Calu3 (cell line): ENCODE measurements around the gene BLOC1S1. TPM values are rescaled to one million over a fixed set of nuclear protein-coding genes. Genes with fewer than 3 reads are reported as not detected.

ENCODE experiments used
- BruUV-seq: library from RNA; stranded (reverse); fragments of 400-500 nt; replicated peaks from 2 replicates; lab custom pipeline; 2021; lab: Mats Ljungman, UMichigan
- CTCF ChIA-PET: fragments of 300-600 bp; sonication (Branson Sonifier 250); formaldehyde crosslinking; loops from one replicate; lab custom pipeline; 2022; ENCODE audit warnings: antibody characterized with exemption; lab: Charles Lee
- DNase-seq: peaks from one replicate; pipeline ENCODE4 v3.0.0; 2022
- H3K27ac Mint-ChIP-seq: one replicate; pipeline ENCODE4 v1.8.0; 2022; ENCODE audit warnings: mixed read lengths; ENCODE audit not compliant: unreplicated experiment
- H3K27me3 Mint-ChIP-seq: one replicate; pipeline ENCODE4 v1.8.0; 2022; ENCODE audit warnings: mixed read lengths; ENCODE audit not compliant: unreplicated experiment
- H3K36me3 Mint-ChIP-seq: one replicate; pipeline ENCODE4 v1.8.0; 2022; ENCODE audit warnings: mild to moderate bottlenecking, moderate library complexity, mixed read lengths; ENCODE audit not compliant: insufficient read depth, unreplicated experiment
- H3K4me1 Mint-ChIP-seq: one replicate; pipeline ENCODE4 v1.8.0; 2022; ENCODE audit warnings: mild to moderate bottlenecking, low read depth, mixed read lengths; ENCODE audit not compliant: unreplicated experiment
- H3K4me3 Mint-ChIP-seq: one replicate; pipeline ENCODE4 v1.8.0; 2022; ENCODE audit warnings: mild to moderate bottlenecking, low read depth, moderate library complexity, mixed read lengths; ENCODE audit not compliant: unreplicated experiment
- H3K9me3 Mint-ChIP-seq: one replicate; pipeline ENCODE4 v1.8.0; 2022; ENCODE audit warnings: low read depth, mixed read lengths; ENCODE audit not compliant: unreplicated experiment
- CTCF ChIP-seq: fragments of 200-600 bp; IDR thresholded peaks from one replicate; pipeline ENCODE4 v1.8.0; 2022; ENCODE audit warnings: antibody characterized with exemption; ENCODE audit not compliant: unreplicated experiment
- intact Hi-C: fragments of 100-400 bp; cut with micrococcal nuclease; formaldehyde crosslinking; loops from one replicate; pipeline ENCODE4 v1.10.0; 2022; ENCODE audit not compliant: unreplicated experiment
- total RNA-seq: library from RNA; stranded (reverse); gene quantifications from 2 replicates; pipeline ENCODE4 v1.2.3, GENCODE V29; 2022

Gene BLOC1S1
- total RNA-seq, 1 experiment from 2014 or later: 71.0 TPM

- peak overlapping the region; percentile 80 for H3K4me3 Mint-ChIP-seq
- TF ChIP-seq CTCF: no peak
- intact Hi-C loops: no loop called here
- CTCF ChIA-PET: interaction anchor here (0.8 kb wide), 1 partner anchor 46 kb away, joined by 3 read pairs; a partner anchor contains a TSS
- H3K4me1 Mint-ChIP-seq: peaks cover 41% of the 10 kb centered on the region
- no peaks in the 10 kb centered on the region for H3K9me3 Mint-ChIP-seq
- peaks cover 76% of the 10 kb centered on the region for H3K36me3 Mint-ChIP-seq
- H3K27ac Mint-ChIP-seq: peak overlapping the region; percentile 93
- H3K27me3 Mint-ChIP-seq: no peaks in the 10 kb centered on the region
- peak; percentile 52 for DNase-seq
- BruUV-seq: TSS peak; percentile 35
Observed at GRCh38 chr12:55727643-55728185, 11.9 kb downstream of the BLOC1S1 start.

- intact Hi-C loops: no loop called here
- BruUV-seq: no TSS peak
- peak; percentile 79 for DNase-seq
- Mint-ChIP-seq H3K4me1 (peaks cover 41% of the 10 kb centered on the region), H3K27me3 (no peaks in the 10 kb centered on the region), H3K36me3 (peaks cover 71% of the 10 kb centered on the region), H3K27ac (peak overlapping the region; percentile 93), H3K9me3 (no peaks in the 10 kb centered on the region), H3K4me3 (peak overlapping the region; percentile 80)
- CTCF ChIA-PET: interaction anchor here (0.6 to 2.6 kb wide), 6 partner anchors 8 to 245 kb away, joined by 3 to 33 read pairs (median 11); partner anchors contain the start of genes DNAJC14, RAB5B and RDH5
- no peak for TF ChIP-seq CTCF
Observed at GRCh38 chr12:55728186-55728938, 12.5 kb downstream of the BLOC1S1 start.

- Mint-ChIP-seq H3K4me1 (peaks cover 35% of the 10 kb centered on the region), H3K27ac (peak within 1 kb of the TSS; percentile 93), H3K9me3 (no peaks in the 10 kb centered on the region), H3K4me3 (peak within 1 kb of the TSS; percentile 80), H3K27me3 (no peaks in the 10 kb centered on the region), H3K36me3 (peaks cover 64% of the 10 kb centered on the region)
- peak; percentile 93 for DNase-seq
- TF ChIP-seq CTCF: no peak
- BruUV-seq: no TSS peak
- CTCF ChIA-PET: interaction anchor here (0.6 to 2.6 kb wide), 11 partner anchors 9 to 1450 kb away, joined by 3 to 33 read pairs (median 3); partner anchors contain the start of genes CBX5, DNAJC14, RAB5B and RDH5
- intact Hi-C loops: no loop called here
Observed at GRCh38 chr12:55728939-55729818, 13.3 kb downstream of the BLOC1S1 start, which contains the start of gene CD63. Gene CD63 (minus strand): TSS chr12:55729009. CDS start chr12:55728341, 668 bp downstream.
